ENCODE results near the gene TRERF1. TPM values are rescaled to one million over a fixed set of nuclear protein-coding genes. Genes with fewer than 3 reads are reported as not detected.

The TRERF1 gene
- total and polyA plus RNA-seq, 2 of the 8 experiments (the other 6 are each of a cell fraction or from before 2014, with no cell fraction given): 10.8 to 21.5 TPM

DNA sequence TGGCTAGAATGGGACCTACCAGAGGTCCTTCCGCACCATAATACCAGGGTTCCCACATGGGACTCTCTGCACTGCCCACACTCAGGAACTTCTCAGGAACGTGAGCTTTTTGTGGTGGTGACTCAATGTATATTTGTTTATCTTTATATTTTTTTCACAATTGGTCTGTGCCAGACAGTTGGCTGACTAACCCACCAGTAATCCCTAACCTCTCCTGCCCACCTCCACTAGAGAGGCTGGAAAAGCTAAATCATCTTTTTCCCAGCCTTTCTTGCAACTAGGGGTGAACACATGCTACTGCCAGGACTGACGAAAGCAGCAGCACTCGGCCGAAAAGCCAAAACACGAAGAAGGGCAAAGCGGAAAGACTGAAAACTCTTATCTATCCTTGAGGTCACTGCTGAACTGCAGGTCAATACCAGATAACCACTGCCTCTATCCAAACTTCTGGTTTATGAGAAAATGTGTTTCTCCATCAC lies 112.9 kb downstream of the TRERF1 start:
- H3K36me3 ChIP-seq (ENCODE audit: control insufficient read depth in 2 of 4, insufficient read depth in 4 of 4, low read length in 3 of 4): 0 out of 8 replicates have a peak, but pooled peaks cover 0 to 4% (median 0%) of the 10 kb centered on the region in 4 experiments
- no peaks in the 10 kb centered on the region for H3K27me3 ChIP-seq (replicated peaks in 1 of 4; ENCODE audit: control insufficient read depth in 3 of 4, extremely low read depth in 1 of 4, insufficient read depth in 3 of 4, low read length in 3 of 4)
- WGBS, 2 experiments (ENCODE audit: extremely low coverage in 1 of 2, insufficient coverage in 1 of 2, insufficient read length in 1 of 2, insufficient replicate concordance in 2 of 2, low coverage in 1 of 2, low lambda C conversion rate in 2 of 2, missing lambda C conversion rate in 1 of 2): 94% methylated on average over 7 of the region's 7 CpGs; no CpG with 5 or more reads in 1 of the 2 experiments
- FAIRE-seq (no peak), DNase-seq (ENCODE audit: low read depth in 1 of 2, low spot score in 2 of 2) (no peak)
- no peak overlapping the region for H3K4ac ChIP-seq (replicated peaks; ENCODE audit: insufficient read length, low read depth, low read length)
- no peak overlapping the region for H2BK120ac ChIP-seq (replicated peaks; ENCODE audit: low read depth, low read length)
- H3K14ac ChIP-seq (ENCODE audit: insufficient read length): no peak overlapping the region
- peaks cover 0 to 1% (median under 1%) of the 10 kb centered on the region in 4 experiments; a peak in 1 of 7 replicates for H3K4me1 ChIP-seq (replicated peaks in 1 of 4; ENCODE audit: control insufficient read depth in 3 of 4, insufficient read depth in 4 of 4, low read length in 3 of 4)
- peaks cover 0 to 61% of the 10 kb centered on the region in 2 experiments; a peak in 2 of 4 replicates for H3K79me2 ChIP-seq (ENCODE audit: control insufficient read depth in 1 of 2, insufficient read depth in 2 of 2, low read length in 2 of 2)
- H2AK5ac ChIP-seq (ENCODE audit: low read depth, low read length): no peak overlapping the region
- H3K79me1 ChIP-seq (ENCODE audit: low read depth, low read length): peaks cover 25% of the 10 kb centered on the region
- H4K5ac ChIP-seq (ENCODE audit: insufficient read length, low read depth, low read length): no peak overlapping the region
- no peaks in the 10 kb centered on the region for H3K23me2 ChIP-seq (ENCODE audit: low read depth, low read length)
- no peak overlapping the region; the same call in 1 of the 2 replicates for H2BK5ac ChIP-seq (ENCODE audit: low read depth, low read length)
- no peaks in the 10 kb centered on the region for H3K9me3 ChIP-seq (ENCODE audit: insufficient read depth in 2 of 2, low read depth in 1 of 2, low read length in 1 of 2)
- ChIA-PET CTCF (ENCODE audit: partially characterized antibody) (interaction anchor here (0.7 to 1.7 kb wide), 5 partner anchors 8 to 209 kb away, joined by 3 to 4 read pairs (median 4); no protein-coding TSS in a partner anchor), POLR2A (ENCODE audit: partially characterized antibody) (no interaction called here)
- H3K23ac ChIP-seq (ENCODE audit: insufficient read length): no peak overlapping the region
- H4K91ac ChIP-seq (replicated peaks; ENCODE audit: insufficient read length, low read length): no peak overlapping the region
- H3K4me2 ChIP-seq (ENCODE audit: insufficient read depth in 1 of 2, low read depth in 2 of 2, low read length in 2 of 2): no peak overlapping the region
- H2BK12ac ChIP-seq (ENCODE audit: low read depth, low read length): no peak overlapping the region
- H3K27ac ChIP-seq (ENCODE audit: low read depth, low read length): no peak overlapping the region
- H3K9ac ChIP-seq (replicated peaks in 1 of 4; ENCODE audit: extremely low read depth in 1 of 4, low read depth in 3 of 4, low read length in 3 of 4): no peak overlapping the region; a peak in 1 of 7 replicates
- H4K20me1 ChIP-seq (replicated peaks in 1 of 2; ENCODE audit: control insufficient read depth in 1 of 2, insufficient read depth in 2 of 2, low read length in 2 of 2): peaks cover 4 to 12% of the 10 kb centered on the region in 2 experiments
- H3K18ac ChIP-seq (ENCODE audit: extremely low read depth, low read length): no peak overlapping the region
- H4K8ac ChIP-seq (ENCODE audit: extremely low read depth, insufficient read depth, low read length): no peak overlapping the region
- no peak overlapping the region for H2BK20ac ChIP-seq (ENCODE audit: low read length)
- H2AFZ ChIP-seq (ENCODE audit: low read length): no peak overlapping the region
- no peak overlapping the region for H3K56ac ChIP-seq (replicated peaks; ENCODE audit: insufficient read length, low read depth, low read length)
- H2BK15ac ChIP-seq (ENCODE audit: low read length): no peak overlapping the region
- H3K4me3 ChIP-seq (ENCODE audit: extremely low read depth in 1 of 4, insufficient read depth in 2 of 4, low read depth in 3 of 4, low read length in 4 of 4): no peak overlapping the region
- TF ChIP-seq KDM5A (IDR thresholded peaks at IDR 0.05; ENCODE audit: low read length): no peak
- no peak for TF ChIP-seq HDAC2 (IDR thresholded peaks at IDR 0.05; ENCODE audit: borderline replicate concordance in 1 of 2, low read depth in 2 of 2, low read length in 2 of 2)
- no peak for TF ChIP-seq TCF12 (IDR thresholded peaks at IDR 0.05; ENCODE audit: low read depth, low read length)
- no peak for TF ChIP-seq POLR2AphosphoS5 (IDR thresholded peaks at IDR 0.05; ENCODE audit: low read depth, low read length)
- TF ChIP-seq KDM4A (IDR thresholded peaks at IDR 0.05; ENCODE audit: low read depth, low read length, severe bottlenecking): no peak
- TF ChIP-seq FOSL1 (IDR thresholded peaks at IDR 0.05; ENCODE audit: insufficient read depth, low read depth, low read length): no peak
- TF ChIP-seq, protein P1, sequence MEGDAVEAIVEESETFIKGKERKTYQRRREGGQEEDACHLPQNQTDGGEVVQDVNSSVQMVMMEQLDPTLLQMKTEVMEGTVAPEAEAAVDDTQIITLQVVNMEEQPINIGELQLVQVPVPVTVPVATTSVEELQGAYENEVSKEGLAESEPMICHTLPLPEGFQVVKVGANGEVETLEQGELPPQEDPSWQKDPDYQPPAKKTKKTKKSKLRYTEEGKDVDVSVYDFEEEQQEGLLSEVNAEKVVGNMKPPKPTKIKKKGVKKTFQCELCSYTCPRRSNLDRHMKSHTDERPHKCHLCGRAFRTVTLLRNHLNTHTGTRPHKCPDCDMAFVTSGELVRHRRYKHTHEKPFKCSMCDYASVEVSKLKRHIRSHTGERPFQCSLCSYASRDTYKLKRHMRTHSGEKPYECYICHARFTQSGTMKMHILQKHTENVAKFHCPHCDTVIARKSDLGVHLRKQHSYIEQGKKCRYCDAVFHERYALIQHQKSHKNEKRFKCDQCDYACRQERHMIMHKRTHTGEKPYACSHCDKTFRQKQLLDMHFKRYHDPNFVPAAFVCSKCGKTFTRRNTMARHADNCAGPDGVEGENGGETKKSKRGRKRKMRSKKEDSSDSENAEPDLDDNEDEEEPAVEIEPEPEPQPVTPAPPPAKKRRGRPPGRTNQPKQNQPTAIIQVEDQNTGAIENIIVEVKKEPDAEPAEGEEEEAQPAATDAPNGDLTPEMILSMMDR (IDR thresholded peaks at IDR 0.05; ENCODE audit: control extremely low read depth in 1 of 3, insufficient read depth in 1 of 3, low read depth in 1 of 3, low read length in 3 of 3): no peak
- TF ChIP-seq, protein P2, sequence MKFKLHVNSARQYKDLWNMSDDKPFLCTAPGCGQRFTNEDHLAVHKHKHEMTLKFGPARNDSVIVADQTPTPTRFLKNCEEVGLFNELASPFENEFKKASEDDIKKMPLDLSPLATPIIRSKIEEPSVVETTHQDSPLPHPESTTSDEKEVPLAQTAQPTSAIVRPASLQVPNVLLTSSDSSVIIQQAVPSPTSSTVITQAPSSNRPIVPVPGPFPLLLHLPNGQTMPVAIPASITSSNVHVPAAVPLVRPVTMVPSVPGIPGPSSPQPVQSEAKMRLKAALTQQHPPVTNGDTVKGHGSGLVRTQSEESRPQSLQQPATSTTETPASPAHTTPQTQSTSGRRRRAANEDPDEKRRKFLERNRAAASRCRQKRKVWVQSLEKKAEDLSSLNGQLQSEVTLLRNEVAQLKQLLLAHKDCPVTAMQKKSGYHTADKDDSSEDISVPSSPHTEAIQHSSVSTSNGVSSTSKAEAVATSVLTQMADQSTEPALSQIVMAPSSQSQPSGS (IDR thresholded peaks at IDR 0.05; ENCODE audit: low read length): no peak
- no peak for TF ChIP-seq JUN (IDR thresholded peaks at IDR 0.05; ENCODE audit: low read depth, low read length)

Measured in H1 (cell line).